ENCODE data around the gene ARRB1. TPM values are rescaled to one million over a fixed set of nuclear protein-coding genes. Genes with fewer than 3 reads are reported as not detected.

The ARRB1 gene
- polyA plus RNA-seq, 1 experiment = 15.7 TPM

- ChIA-PET CTCF (interaction anchor here (1.0 to 3.5 kb wide), 4 partner anchors 11 to 22 kb away, joined by 3 to 26 read pairs (median 6); partner anchors contain the start of gene TPBGL), POLR2A (no interaction called here)
- H3K36me3 ChIP-seq (ENCODE audit: control insufficient read depth, insufficient read depth, low read length) = no peaks in the 10 kb centered on the region
- H3K27me3 ChIP-seq (ENCODE audit: control insufficient read depth, insufficient read depth, low read length) = peaks cover 4% of the 10 kb centered on the region; the same call in 1 of the 2 replicates
- H3K4me3 ChIP-seq (ENCODE audit: low read depth, low read length) = no peak overlapping the region
- TF ChIP-seq, protein P1, sequence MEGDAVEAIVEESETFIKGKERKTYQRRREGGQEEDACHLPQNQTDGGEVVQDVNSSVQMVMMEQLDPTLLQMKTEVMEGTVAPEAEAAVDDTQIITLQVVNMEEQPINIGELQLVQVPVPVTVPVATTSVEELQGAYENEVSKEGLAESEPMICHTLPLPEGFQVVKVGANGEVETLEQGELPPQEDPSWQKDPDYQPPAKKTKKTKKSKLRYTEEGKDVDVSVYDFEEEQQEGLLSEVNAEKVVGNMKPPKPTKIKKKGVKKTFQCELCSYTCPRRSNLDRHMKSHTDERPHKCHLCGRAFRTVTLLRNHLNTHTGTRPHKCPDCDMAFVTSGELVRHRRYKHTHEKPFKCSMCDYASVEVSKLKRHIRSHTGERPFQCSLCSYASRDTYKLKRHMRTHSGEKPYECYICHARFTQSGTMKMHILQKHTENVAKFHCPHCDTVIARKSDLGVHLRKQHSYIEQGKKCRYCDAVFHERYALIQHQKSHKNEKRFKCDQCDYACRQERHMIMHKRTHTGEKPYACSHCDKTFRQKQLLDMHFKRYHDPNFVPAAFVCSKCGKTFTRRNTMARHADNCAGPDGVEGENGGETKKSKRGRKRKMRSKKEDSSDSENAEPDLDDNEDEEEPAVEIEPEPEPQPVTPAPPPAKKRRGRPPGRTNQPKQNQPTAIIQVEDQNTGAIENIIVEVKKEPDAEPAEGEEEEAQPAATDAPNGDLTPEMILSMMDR (IDR thresholded peaks at IDR 0.05; ENCODE audit: insufficient read depth, low read depth, low read length) = no peak
- DNase-seq (ENCODE audit: low read depth) = no peak
Measured at GRCh38 chr11:75262436-75262835, 89.0 kb downstream of the ARRB1 start.

- no peak for DNase-seq (ENCODE audit: low read depth)
- H3K4me3 ChIP-seq (ENCODE audit: low read depth, low read length) = no peak overlapping the region
- peaks cover 4% of the 10 kb centered on the region; the same call in 1 of the 2 replicates for H3K27me3 ChIP-seq (ENCODE audit: control insufficient read depth, insufficient read depth, low read length)
- TF ChIP-seq, protein P1 (IDR thresholded peaks at IDR 0.05; ENCODE audit: insufficient read depth, low read depth, low read length) = no peak
- no peaks in the 10 kb centered on the region for H3K36me3 ChIP-seq (ENCODE audit: control insufficient read depth, insufficient read depth, low read length)
- ChIA-PET CTCF (interaction anchor here (1.0 to 3.5 kb wide), 3 partner anchors 10 to 21 kb away, joined by 3 to 26 read pairs (median 7); partner anchors contain the start of gene TPBGL), POLR2A (no interaction called here)
Measured at GRCh38 chr11:75261902-75262361, 89.5 kb downstream of the ARRB1 start.

DNA sequence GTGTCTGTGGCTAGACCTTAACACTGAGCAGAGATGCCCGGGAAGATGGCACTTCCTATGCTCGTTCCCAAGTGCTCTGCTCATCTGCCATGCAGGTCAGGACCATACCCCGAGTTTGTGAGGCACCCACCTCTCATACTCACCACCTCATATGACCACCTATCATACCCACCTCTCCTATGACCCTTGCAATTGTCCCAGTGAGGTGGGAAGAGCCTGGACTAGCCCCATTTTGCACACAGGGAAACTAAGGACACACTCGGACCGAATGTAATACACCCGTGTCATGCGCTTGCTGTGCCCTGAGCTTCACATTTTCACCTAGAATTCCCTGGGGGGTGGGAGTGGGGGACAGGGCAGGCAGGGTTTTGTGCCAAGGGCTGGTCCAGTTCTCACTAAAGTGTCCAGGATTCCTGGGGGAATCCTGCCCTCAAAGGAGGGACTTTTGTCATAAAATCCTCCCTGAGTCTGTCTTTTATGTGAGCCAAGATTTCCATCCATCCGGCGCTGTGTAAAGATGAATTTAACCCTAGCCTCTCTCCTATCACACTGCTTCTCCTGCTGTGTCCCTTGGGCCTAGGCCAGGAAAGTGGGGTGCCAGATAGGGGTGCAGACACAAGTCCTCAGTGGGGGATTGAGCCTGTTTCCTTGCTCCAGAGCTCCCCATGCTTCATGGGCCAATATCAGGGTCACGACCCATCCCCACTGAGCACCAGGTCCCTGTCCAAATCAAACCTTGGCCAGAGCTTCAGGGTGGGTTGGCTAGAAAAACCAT, 90.9 kb downstream of the ARRB1 start:
- TF ChIP-seq, protein P1 (IDR thresholded peaks at IDR 0.05; ENCODE audit: insufficient read depth, low read depth, low read length) = no peak
- ChIA-PET CTCF (interaction anchor here (1.3 to 3.5 kb wide), 2 partner anchors 12 to 19 kb away, joined by 5 to 26 read pairs; no protein-coding TSS in a partner anchor), POLR2A (no interaction called here)
- no peaks in the 10 kb centered on the region for H3K36me3 ChIP-seq (ENCODE audit: control insufficient read depth, insufficient read depth, low read length)
- H3K4me3 ChIP-seq (ENCODE audit: low read depth, low read length) = no peak overlapping the region
- DNase-seq (ENCODE audit: low read depth) = no peak
- peaks cover 4% of the 10 kb centered on the region; the same call in 1 of the 2 replicates for H3K27me3 ChIP-seq (ENCODE audit: control insufficient read depth, insufficient read depth, low read length)

- Histone ChIP-seq H3K27me3 (ENCODE audit: control insufficient read depth, insufficient read depth, low read length) (peaks cover 8% of the 10 kb centered on the region), H3K4me3 (ENCODE audit: low read depth, low read length) (no peak overlapping the region), H3K36me3 (ENCODE audit: control insufficient read depth, insufficient read depth, low read length) (no peaks in the 10 kb centered on the region)
- ChIA-PET CTCF (interaction anchor here (1.0 kb wide), 1 partner anchor 111 kb away, joined by 3 read pairs; no protein-coding TSS in a partner anchor), POLR2A (no interaction called here)
- TF ChIP-seq, protein P1 (IDR thresholded peaks at IDR 0.05; ENCODE audit: insufficient read depth, low read depth, low read length) = no peak
- DNase-seq (ENCODE audit: low read depth) = no peak
Measured at GRCh38 chr11:75254326-75254725, 97.1 kb downstream of the ARRB1 start.

GRCh38 chr11:75249704-75250103, 101.8 kb downstream of the ARRB1 start:
- Histone ChIP-seq H3K4me3 (ENCODE audit: low read depth, low read length) (no peak overlapping the region), H3K36me3 (ENCODE audit: control insufficient read depth, insufficient read depth, low read length) (no peaks in the 10 kb centered on the region), H3K27me3 (ENCODE audit: control insufficient read depth, insufficient read depth, low read length) (peaks cover 12% of the 10 kb centered on the region)
- no peak for DNase-seq (ENCODE audit: low read depth)
- TF ChIP-seq, protein P1 (IDR thresholded peaks at IDR 0.05; ENCODE audit: insufficient read depth, low read depth, low read length) = no peak
- CTCF ChIA-PET = interaction anchor here (1.1 to 7.5 kb wide), 10 partner anchors 10 to 411 kb away, joined by 3 to 166 read pairs (median 20); partner anchors contain the start of gene TPBGL
- POLR2A ChIA-PET = no interaction called here

All from BJ (cell line).